Endothelial cell of umbilical vein (primary cell): Measurements from ENCODE around the gene AMD1. TPM values are rescaled to one million over a fixed set of nuclear protein-coding genes. Genes with fewer than 3 reads are reported as not detected.

Experiments
- BruUV-seq: library from RNA; stranded (reverse); fragments of 400-500 nt; replicated peaks from 2 replicates; lab custom pipeline; 2021; lab: Mats Ljungman, UMichigan
- CTCF ChIA-PET: fragments of 300-600, 350-600 bp; sonication (Branson Sonifier 250); formaldehyde crosslinking; loops from one replicate; lab custom pipeline; 2021; ENCODE audit warnings: antibody characterized with exemption, inconsistent platforms; lab: Charles Lee
- POLR2A ChIA-PET: fragments of 300-600, 350-600 bp; sonication (Branson Sonifier 250); formaldehyde crosslinking; loops from one replicate; lab custom pipeline; 2021; ENCODE audit warnings: antibody characterized with exemption, inconsistent platforms; lab: Charles Lee
- DNase-seq: peaks from one replicate; pipeline ENCODE4 v3.0.0-alpha.2; 2011; ENCODE audit warnings: low read depth, low spot score
- FAIRE-seq: peaks from 2 replicates; lab custom pipeline; 2011; peaks lifted over from hg19 to GRCh38; lab: Jason Lieb, UNC
- H2AFZ ChIP-seq: 2 replicates; pipeline ENCODE4 v1.6.0; 2012; ENCODE audit warnings: low read depth, low read length, control low read depth, inconsistent platforms
- H3K27ac ChIP-seq: 2 replicates; pipeline ENCODE4 v1.5.1; 2011; ENCODE audit warnings: low read depth, mild to moderate bottlenecking, control low read depth, low read length, moderate library complexity; ENCODE audit not compliant: insufficient read depth
- H3K27me3 ChIP-seq, 2 experiments: 2 replicates each; pipeline versions ENCODE4 v1.6.0 to v1.6.1; 2011; ENCODE audit warnings: low read length in 2 of 2, mixed read lengths in 1 of 2; ENCODE audit not compliant: control insufficient read depth in 2 of 2, insufficient read depth in 2 of 2
- H3K36me3 ChIP-seq, 2 experiments: 2 replicates in 1 of 2; 3 replicates in 1 of 2; pipeline ENCODE4 v1.5.1; 2011; ENCODE audit warnings: low read length in 2 of 2, mild to moderate bottlenecking in 1 of 2, moderate library complexity in 1 of 2; ENCODE audit not compliant: control insufficient read depth in 2 of 2, insufficient read depth in 2 of 2; ENCODE audit errors: extremely low read depth in 1 of 2
- H3K4me1 ChIP-seq: 3 replicates; pipeline ENCODE4 v1.5.1; 2011; ENCODE audit warnings: mild to moderate bottlenecking, low read length; ENCODE audit not compliant: control insufficient read depth, insufficient read depth; ENCODE audit errors: extremely low read depth
- H3K4me2 ChIP-seq: 2 replicates; pipeline ENCODE4 v1.6.1; 2011; ENCODE audit warnings: low read length, control low read depth, mixed read lengths; ENCODE audit not compliant: insufficient read depth
- H3K4me3 ChIP-seq, 3 experiments: fragments of 200-600 bp in 1 of 3; sonication (generic), shearing (Covaris generic) in 1 of 3; replicated peaks in 1 of 3; 2 replicates each; pipeline ENCODE4 v1.5.1; 2011 to 2016; ENCODE audit warnings: control low read depth in 3 of 3, low read length in 3 of 3, mild to moderate bottlenecking in 2 of 3, inconsistent platforms in 1 of 3, low read depth in 1 of 3, moderate library complexity in 1 of 3; ENCODE audit not compliant: insufficient read depth in 1 of 3
- H3K79me2 ChIP-seq: 2 replicates; pipeline ENCODE4 v1.6.0; 2012; ENCODE audit warnings: low read length, inconsistent platforms; ENCODE audit not compliant: control insufficient read depth, insufficient read depth
- H3K9ac ChIP-seq: replicated peaks from 2 replicates; pipeline ENCODE3; 2011; ENCODE audit warnings: low read length, control low read depth; ENCODE audit not compliant: insufficient read depth; ENCODE audit errors: extremely low read depth
- H3K9me1 ChIP-seq: replicated peaks from 3 replicates; pipeline ENCODE4 v1.6.0; 2011; ENCODE audit warnings: mild to moderate bottlenecking, low read length; ENCODE audit not compliant: control insufficient read depth, insufficient read depth; ENCODE audit errors: extremely low read depth
- H3K9me3 ChIP-seq: replicated peaks from 2 replicates; pipeline ENCODE4 v1.5.1; 2012; ENCODE audit warnings: low read length, inconsistent platforms; ENCODE audit not compliant: control insufficient read depth, insufficient read depth
- H4K20me1 ChIP-seq: replicated peaks from 2 replicates; pipeline ENCODE3; 2011; ENCODE audit warnings: mild to moderate bottlenecking, low read length; ENCODE audit not compliant: control insufficient read depth, insufficient read depth; ENCODE audit errors: extremely low read depth
- EZH2 ChIP-seq: IDR thresholded peaks from 2 replicates; pipeline ENCODE4 v1.6.1; 2012; ENCODE audit warnings: borderline replicate concordance, low read depth, mild to moderate bottlenecking, moderate library complexity, low read length, inconsistent platforms; ENCODE audit not compliant: severe bottlenecking
- FOS ChIP-seq: IDR thresholded peaks from 2 replicates; pipeline ENCODE4 v1.6.1; 2011; ENCODE audit warnings: mild to moderate bottlenecking, low read length, moderate library complexity, borderline replicate concordance; ENCODE audit not compliant: insufficient read depth
- GATA2 ChIP-seq: IDR thresholded peaks from 2 replicates; pipeline ENCODE4 v1.7.0; 2011; ENCODE audit warnings: low read depth, mild to moderate bottlenecking, moderate library complexity, mixed read lengths, low read length; ENCODE audit not compliant: insufficient read length, insufficient read depth
- JUN ChIP-seq: IDR thresholded peaks from 2 replicates; pipeline ENCODE4 v1.6.1; 2011; ENCODE audit warnings: borderline replicate concordance, low read depth; ENCODE audit not compliant: insufficient read length, insufficient read depth
- MYC ChIP-seq: IDR thresholded peaks from one replicate; pipeline ENCODE4 v1.6.1; 2011; ENCODE audit warnings: mild to moderate bottlenecking, low read depth, low read length
- POLR2A ChIP-seq: IDR thresholded peaks from 2 replicates; pipeline ENCODE4 v1.6.1; 2012; ENCODE audit warnings: low read depth, mild to moderate bottlenecking, control low read depth, low read length
- POLR2AphosphoS5 ChIP-seq: IDR thresholded peaks from 2 replicates; pipeline ENCODE4 v1.6.1; 2012; ENCODE audit warnings: low read depth, mild to moderate bottlenecking, control low read depth, low read length, moderate library complexity; ENCODE audit not compliant: insufficient read depth
- dilution Hi-C: fragments of 300-500 bp; cut with MboI; formaldehyde crosslinking; loops from one replicate; pipeline ENCODE4 v1.15.0; 2019; ENCODE audit warnings: low sequenced_read_pairs; ENCODE audit not compliant: extremely low pct_ligation_motif_present
- intact Hi-C: fragments of 100-400 bp; cut with micrococcal nuclease; formaldehyde crosslinking; loops from one replicate; pipeline ENCODE4 v1.10.0; 2022
- polyA plus RNA-seq, 4 experiments: library from polyadenylated mRNA; depleted of rRNA in 3 of 4; stranded (reverse) in 3 of 4; unstranded in 1 of 4; fragments of >200 nt; gene quantifications; 2 replicates each; pipeline versions ENCODE4 v1.2.1 to v1.2.3, GENCODE V29; 2011 to 2012; ENCODE audit warnings: missing spikeins in 1 of 4
- total RNA-seq: library from RNA; stranded (reverse); gene quantifications from 2 replicates; pipeline ENCODE4 v1.2.3, GENCODE V29; 2021
- TF ChIP-seq, protein P1 (sequence below), 2 donors: IDR thresholded peaks; 1 replicate in 1 of 2; 2 replicates in 1 of 2; pipeline ENCODE4 v1.5.1; 2011; ENCODE audit warnings: low read length in 2 of 2, mild to moderate bottlenecking in 2 of 2, moderate library complexity in 2 of 2, control low read depth in 1 of 2, inconsistent platforms in 1 of 2, low read depth in 1 of 2; ENCODE audit not compliant: insufficient read depth in 1 of 2; ENCODE audit errors: extremely low read depth in 1 of 2
- TF ChIP-seq, protein P2 (sequence below): IDR thresholded peaks from 2 replicates; pipeline ENCODE4 v1.6.1; 2011; ENCODE audit not compliant: insufficient read depth, insufficient read length

Gene AMD1
- total and polyA plus RNA-seq, 2 donors (not counting 3 experiments of a cell fraction or from before 2014, with no cell fraction given), result 13.1 to 48.2 TPM

DNA sequence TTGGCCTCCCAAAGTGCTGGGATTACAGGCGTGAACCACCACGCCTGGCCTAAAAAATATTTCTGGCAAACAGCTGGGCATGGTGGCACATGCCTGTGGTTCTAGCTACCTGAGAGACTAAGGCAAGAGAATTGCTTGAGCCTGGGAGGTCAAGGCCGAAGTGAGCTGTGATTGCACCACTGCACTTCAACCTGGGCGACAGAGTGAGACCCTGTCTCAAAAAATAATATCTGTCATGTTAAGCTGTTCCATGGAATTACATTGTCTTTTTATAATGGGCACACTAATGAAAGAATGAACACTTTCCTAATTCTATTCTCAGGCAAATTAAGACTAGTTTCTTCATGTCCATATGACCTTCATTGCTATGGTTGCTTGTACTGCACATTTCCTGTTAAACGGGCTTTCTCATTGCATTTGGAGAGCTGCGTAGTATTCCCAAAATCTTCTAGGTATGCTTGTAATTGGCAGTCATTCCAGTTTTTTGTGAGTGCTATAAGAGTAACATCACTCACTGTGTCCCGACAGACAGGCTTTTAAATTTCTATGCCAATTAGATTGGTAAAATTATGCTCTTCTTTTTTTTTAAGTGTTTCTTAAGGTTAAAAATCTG, 12.1 kb downstream of the AMD1 start:
- no peak overlapping the region for H2AFZ ChIP-seq
- no peak for DNase-seq
- H3K27ac ChIP-seq, result no peak overlapping the region
- BruUV-seq, result no TSS peak
- dilution Hi-C loops (no loop called here), intact Hi-C loops (no loop called here)
- no peaks in the 10 kb centered on the region for H3K27me3 ChIP-seq
- H3K4me2 ChIP-seq, result no peak overlapping the region
- peaks cover 6% of the 10 kb centered on the region for H4K20me1 ChIP-seq
- H3K9ac ChIP-seq, result no peak overlapping the region
- H3K4me1 ChIP-seq, result peaks cover 5% of the 10 kb centered on the region
- H3K9me1 ChIP-seq, result no peaks in the 10 kb centered on the region
- TF ChIP-seq MYC, result no peak
- TF ChIP-seq FOS, result no peak
- no peak for TF ChIP-seq POLR2A
- no peak for TF ChIP-seq EZH2
- no peak for TF ChIP-seq JUN
- TF ChIP-seq, protein P1, sequence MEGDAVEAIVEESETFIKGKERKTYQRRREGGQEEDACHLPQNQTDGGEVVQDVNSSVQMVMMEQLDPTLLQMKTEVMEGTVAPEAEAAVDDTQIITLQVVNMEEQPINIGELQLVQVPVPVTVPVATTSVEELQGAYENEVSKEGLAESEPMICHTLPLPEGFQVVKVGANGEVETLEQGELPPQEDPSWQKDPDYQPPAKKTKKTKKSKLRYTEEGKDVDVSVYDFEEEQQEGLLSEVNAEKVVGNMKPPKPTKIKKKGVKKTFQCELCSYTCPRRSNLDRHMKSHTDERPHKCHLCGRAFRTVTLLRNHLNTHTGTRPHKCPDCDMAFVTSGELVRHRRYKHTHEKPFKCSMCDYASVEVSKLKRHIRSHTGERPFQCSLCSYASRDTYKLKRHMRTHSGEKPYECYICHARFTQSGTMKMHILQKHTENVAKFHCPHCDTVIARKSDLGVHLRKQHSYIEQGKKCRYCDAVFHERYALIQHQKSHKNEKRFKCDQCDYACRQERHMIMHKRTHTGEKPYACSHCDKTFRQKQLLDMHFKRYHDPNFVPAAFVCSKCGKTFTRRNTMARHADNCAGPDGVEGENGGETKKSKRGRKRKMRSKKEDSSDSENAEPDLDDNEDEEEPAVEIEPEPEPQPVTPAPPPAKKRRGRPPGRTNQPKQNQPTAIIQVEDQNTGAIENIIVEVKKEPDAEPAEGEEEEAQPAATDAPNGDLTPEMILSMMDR (IDR thresholded peaks at IDR 0.05; ENCODE audit: extremely low read depth in 1 of 2, insufficient read depth in 1 of 2, low read depth in 1 of 2, low read length in 2 of 2), result no peak
- no peak for TF ChIP-seq POLR2AphosphoS5
- TF ChIP-seq, protein P2, sequence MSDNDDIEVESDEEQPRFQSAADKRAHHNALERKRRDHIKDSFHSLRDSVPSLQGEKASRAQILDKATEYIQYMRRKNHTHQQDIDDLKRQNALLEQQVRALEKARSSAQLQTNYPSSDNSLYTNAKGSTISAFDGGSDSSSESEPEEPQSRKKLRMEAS, result no peak
- no peak for TF ChIP-seq GATA2
- ChIA-PET CTCF (interaction anchor here (0.6 to 1.3 kb wide), 5 partner anchors 9 to 204 kb away, joined by 3 to 4 read pairs (median 3); no protein-coding TSS in a partner anchor), POLR2A (interaction anchor here (0.9 to 3.8 kb wide), 3 partner anchors 11 to 71 kb away, joined by 3 to 25 read pairs (median 11); partner anchors contain the start of genes AMD1 and CDK19)
- peaks cover 98% of the 10 kb centered on the region for H3K79me2 ChIP-seq
- H3K36me3 ChIP-seq, result no peaks in the 10 kb centered on the region
- H3K4me3 ChIP-seq, result no peak overlapping the region
- no peak for FAIRE-seq
- H3K9me3 ChIP-seq, result no peaks in the 10 kb centered on the region
